H54 (cell line): ENCODE data around the gene TNXB.
A peak's percentile ranks its signal among the peaks of the same experiment; 100 is the strongest.
"Not testable (repeated sequence)": the region's sequence is repeated elsewhere in the genome, so short reads cannot be mapped to it uniquely, and the experiment has no call there.

ENCODE experiments used
- DNase-seq: peaks from one replicate; pipeline ENCODE4 v3.0.0; 2011; ENCODE audit warnings: low spot score, mixed read lengths; ENCODE audit not compliant: insufficient read length
- FAIRE-seq: peaks from 3 replicates; lab custom pipeline; 2011; peaks lifted over from hg19 to GRCh38; lab: Jason Lieb, UNC
- POLR2A ChIP-seq: IDR thresholded peaks from 2 replicates; pipeline ENCODE4 v1.6.1; 2011; ENCODE audit warnings: low read depth, mild to moderate bottlenecking, low read length

The TNXB gene

DNA sequence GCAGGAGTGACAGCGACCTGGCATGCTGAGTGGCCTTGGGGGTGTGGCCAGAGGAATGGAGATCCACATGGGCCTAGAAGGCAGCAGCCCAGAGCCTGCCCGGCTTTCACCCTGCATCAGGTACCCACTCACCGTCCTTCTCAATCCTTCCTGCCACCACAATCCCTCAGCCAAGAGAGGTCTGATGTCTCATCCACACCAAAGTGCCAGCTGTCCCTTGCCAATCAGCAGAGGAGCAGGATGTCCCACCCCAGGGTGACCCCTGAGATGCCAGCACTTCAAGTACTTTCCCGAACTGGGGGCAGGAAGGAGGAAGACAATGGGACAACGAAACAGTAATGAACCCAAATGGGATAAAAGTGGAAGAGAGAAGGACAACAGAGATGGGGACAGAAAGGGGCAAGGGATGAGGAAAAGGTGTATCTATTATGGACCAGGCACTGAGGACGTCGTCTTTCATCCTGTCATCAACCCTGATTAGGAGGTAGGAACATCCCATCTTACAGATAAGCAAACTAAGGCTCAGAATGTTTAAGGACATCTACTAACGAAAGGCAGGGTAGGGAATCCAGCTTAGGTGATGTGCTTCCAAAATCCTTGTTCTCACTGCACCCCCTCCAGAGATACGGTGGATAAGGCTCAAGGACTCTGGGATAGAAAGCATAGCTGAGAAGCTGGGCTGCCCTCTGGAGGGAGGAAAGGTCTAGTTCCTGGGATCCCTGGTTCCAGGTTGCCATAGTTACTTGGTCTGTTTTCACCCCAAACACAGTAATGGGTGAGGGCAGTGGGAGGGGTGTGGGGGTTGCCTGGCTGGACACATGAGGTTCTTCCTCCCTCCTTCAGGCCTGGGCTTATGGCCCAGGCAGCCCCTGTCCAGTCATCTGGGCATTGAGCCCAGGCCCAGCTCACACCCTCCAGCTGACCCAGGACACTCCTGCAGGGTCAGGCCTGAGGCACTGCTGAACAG, 4.5 kb upstream of the TNXB start:
- FAIRE-seq: peak; percentile 62
- TF ChIP-seq POLR2A: no peak
- peak; percentile 83 for DNase-seq

DNA sequence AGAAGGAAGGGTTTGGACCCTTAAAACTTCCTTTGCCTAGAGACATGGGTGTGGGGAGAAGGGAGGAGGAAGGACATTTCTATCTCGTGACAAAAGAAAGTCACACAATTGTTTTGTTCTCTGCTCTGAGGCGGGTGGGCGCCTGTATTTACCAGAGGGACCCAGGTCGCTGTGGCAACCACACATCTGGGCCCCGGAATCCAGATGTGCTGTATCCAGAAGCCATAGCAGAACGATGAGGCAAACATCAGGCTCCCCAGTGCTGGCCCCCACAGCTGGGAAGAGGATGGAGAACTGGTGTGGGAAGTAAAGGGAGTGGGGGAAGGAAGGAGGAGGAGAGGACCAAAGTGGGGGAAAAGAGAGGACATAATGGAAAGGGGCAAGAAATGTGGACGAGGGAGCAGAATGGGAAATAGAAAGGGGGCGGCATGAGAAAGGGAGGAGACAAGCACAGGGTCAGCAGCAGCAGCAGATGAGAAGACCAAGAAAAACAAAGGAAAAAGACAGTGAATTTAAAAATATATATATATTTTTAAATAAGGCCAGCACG, 3.4 kb upstream of the TNXB start:
- FAIRE-seq: no peak

GRCh38 chr6:32111424-32112066, 2.4 kb upstream of the TNXB start:
- TF ChIP-seq POLR2A: no peak
- DNase-seq (no peak), FAIRE-seq (no peak)

More for the DNA sequence above, 3.4 kb upstream of the TNXB start:
- TF ChIP-seq POLR2A: no peak
- no peak for DNase-seq

GRCh38 chr6:32110632-32111031, 1.5 kb upstream of the TNXB start:
- FAIRE-seq (no peak), DNase-seq (no peak)
- no peak for TF ChIP-seq POLR2A

GRCh38 chr6:32109765-32110160, 625 bp upstream of the TNXB start:
- no peak for TF ChIP-seq POLR2A
- DNase-seq: no peak
- no peak for FAIRE-seq

- TF ChIP-seq POLR2A: no peak
- DNase-seq: no peak
- FAIRE-seq: no peak
Measured at GRCh38 chr6:32108727-32109113, 418 bp downstream of the TNXB start.

GRCh38 chr6:32108094-32108627, 977 bp downstream of the TNXB start:
- FAIRE-seq: no peak
- no peak for TF ChIP-seq POLR2A
- no peak for DNase-seq

GRCh38 chr6:32107406-32107805, 1.7 kb downstream of the TNXB start:
- FAIRE-seq: no peak
- DNase-seq: no peak
- no peak for TF ChIP-seq POLR2A

DNA sequence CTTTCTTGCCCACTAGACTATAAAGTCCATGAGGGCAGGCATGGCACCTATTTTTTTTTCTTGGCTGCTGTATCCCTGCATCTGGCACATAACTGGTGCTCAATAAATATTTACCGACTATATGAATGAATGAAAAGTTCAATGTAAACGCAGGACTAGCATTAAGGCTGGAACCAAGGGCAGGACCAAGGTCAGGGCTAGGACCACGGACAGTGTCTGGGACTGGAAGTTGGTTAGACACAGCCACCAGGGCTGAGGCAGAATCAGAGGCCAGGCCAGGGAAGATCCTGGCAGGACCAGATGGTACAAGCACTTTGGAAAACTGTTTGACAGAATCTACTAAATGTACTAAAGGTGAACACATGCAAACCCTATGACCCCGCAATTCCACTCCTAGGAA, 3.7 kb downstream of the TNXB start:
- TF ChIP-seq POLR2A: no peak
- DNase-seq (no peak), FAIRE-seq (no peak)

DNA sequence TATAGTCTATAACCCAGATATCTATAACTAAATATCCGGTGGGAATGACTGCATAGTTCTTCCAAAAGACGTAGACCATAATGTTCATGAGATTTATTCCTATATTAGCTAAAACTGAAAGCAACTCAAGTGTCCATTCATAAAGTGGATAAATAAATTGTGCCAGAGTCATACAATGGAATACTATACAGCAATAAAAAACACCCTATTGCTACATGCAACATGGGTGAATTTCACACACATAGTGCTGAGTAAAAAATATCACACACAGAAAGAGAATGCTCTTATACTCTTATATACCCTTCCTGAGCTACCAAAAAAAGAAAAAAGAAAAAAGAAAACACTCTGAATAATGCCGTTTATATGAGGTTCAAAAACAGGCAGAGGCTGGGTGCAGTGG, 6.9 kb downstream of the TNXB start:
- TF ChIP-seq POLR2A: no peak
- no peak for DNase-seq
- no peak for FAIRE-seq

- not testable (repeated sequence) for FAIRE-seq
Measured at GRCh38 chr6:32100251-32100650, 8.9 kb downstream of the TNXB start.

DNA sequence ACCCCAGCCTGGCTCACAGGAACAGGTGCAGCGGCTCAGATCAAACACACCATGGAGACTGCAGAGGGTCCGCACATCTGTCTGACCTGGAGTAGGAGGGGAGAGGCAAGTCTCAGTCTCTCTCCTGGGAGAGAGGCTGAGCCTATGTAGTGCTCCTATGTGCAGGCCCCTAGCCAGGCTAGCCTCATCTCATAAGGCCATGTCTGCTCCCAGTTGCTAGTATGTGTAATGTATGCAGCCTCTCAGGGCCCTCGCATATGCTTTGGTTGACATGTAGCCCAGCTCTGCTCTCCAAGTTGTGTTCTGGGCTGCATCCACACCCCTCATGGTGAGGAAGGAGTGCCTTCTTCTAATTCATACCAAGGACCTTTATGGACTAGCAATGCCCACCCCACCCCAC, 11.8 kb downstream of the TNXB start:
- no peak for TF ChIP-seq POLR2A
- no peak for FAIRE-seq

More at GRCh38 chr6:32100251-32100650, 8.9 kb downstream of the TNXB start:
- not testable (repeated sequence) for DNase-seq

GRCh38 chr6:32096394-32097258, 12.5 kb downstream of the TNXB start:
- FAIRE-seq (no peak), DNase-seq (no peak)
- TF ChIP-seq POLR2A: no peak

More for the DNA sequence above, 11.8 kb downstream of the TNXB start:
- DNase-seq: no peak

- no peak for TF ChIP-seq POLR2A
- no peak for DNase-seq
- FAIRE-seq: no peak
Measured at GRCh38 chr6:32096087-32096393, 13.1 kb downstream of the TNXB start.
